AG08396 (cell line): ENCODE measurements around the gene AMELX.

ENCODE experiments used
- DNase-seq: peaks from one replicate; pipeline ENCODE4 v3.0.0; 2012; ENCODE audit warnings: low spot score, mixed read lengths

The AMELX gene

GRCh38 chrX:11293113-11293512, at the start of gene AMELX:
Gene AMELX, plus strand, starts transcription at chrX:11293413. Its CDS starts 1,376 bp downstream, at chrX:11294789.
- no peak for DNase-seq

- no peak for DNase-seq
Observed at GRCh38 chrX:11244636-11245035, 48.6 kb upstream of the AMELX start.

GRCh38 chrX:11254417-11255109, 38.6 kb upstream of the AMELX start:
- DNase-seq = no peak

GRCh38 chrX:11257290-11257689, 35.9 kb upstream of the AMELX start:
- no peak for DNase-seq

- DNase-seq = no peak
Observed at GRCh38 chrX:11257711-11258110, 35.5 kb upstream of the AMELX start.

- no peak for DNase-seq
Observed at GRCh38 chrX:11259437-11259836, 33.8 kb upstream of the AMELX start.

- DNase-seq = peak; percentile 23
Observed at GRCh38 chrX:11261260-11261659, 32.0 kb upstream of the AMELX start.

GRCh38 chrX:11264925-11265324, 28.3 kb upstream of the AMELX start:
- DNase-seq = no peak

GRCh38 chrX:11265352-11265751, 27.9 kb upstream of the AMELX start:
- no peak for DNase-seq

- no peak for DNase-seq
Observed at GRCh38 chrX:11266573-11267003, 26.6 kb upstream of the AMELX start.

GRCh38 chrX:11267425-11267824, 25.8 kb upstream of the AMELX start:
- no peak for DNase-seq

- DNase-seq = no peak
Observed at GRCh38 chrX:11269006-11269405, 24.2 kb upstream of the AMELX start.

- DNase-seq = no peak
Observed at GRCh38 chrX:11269996-11270395, 23.2 kb upstream of the AMELX start.

- DNase-seq = no peak
Observed at GRCh38 chrX:11272290-11272689, 20.9 kb upstream of the AMELX start.

- no peak for DNase-seq
Observed at GRCh38 chrX:11272863-11273262, 20.4 kb upstream of the AMELX start.

GRCh38 chrX:11273544-11273943, 19.7 kb upstream of the AMELX start:
- DNase-seq = no peak

GRCh38 chrX:11282043-11282442, 11.2 kb upstream of the AMELX start:
- no peak for DNase-seq

- DNase-seq = no peak
Observed at GRCh38 chrX:11285651-11286050, 7.6 kb upstream of the AMELX start.

GRCh38 chrX:11287505-11287904, 5.7 kb upstream of the AMELX start:
- DNase-seq = peak; percentile 21

- no peak for DNase-seq
Observed at GRCh38 chrX:11290416-11291102, 2.7 kb upstream of the AMELX start.

- no peak for DNase-seq
Observed at GRCh38 chrX:11296051-11296450, 2.8 kb downstream of the AMELX start.

- no peak for DNase-seq
Observed at GRCh38 chrX:11298600-11298999, 5.4 kb downstream of the AMELX start.

GRCh38 chrX:11304829-11305228, 11.6 kb downstream of the AMELX start:
- DNase-seq = no peak

- DNase-seq = no peak
Observed at GRCh38 chrX:11305641-11306040, 12.4 kb downstream of the AMELX start.
